HG03575 (cell line): ENCODE data around the gene FAM9A.

Source experiments
- ATAC-seq: cut with Tn5 transposase; IDR thresholded peaks from one replicate; pipeline ENCODE4 v1.9.1; 2021; ENCODE audit not compliant: unreplicated experiment, insufficient number of reproducible peaks, low FRiP score; ENCODE audit errors: extremely low read depth

FAM9A gene

DNA sequence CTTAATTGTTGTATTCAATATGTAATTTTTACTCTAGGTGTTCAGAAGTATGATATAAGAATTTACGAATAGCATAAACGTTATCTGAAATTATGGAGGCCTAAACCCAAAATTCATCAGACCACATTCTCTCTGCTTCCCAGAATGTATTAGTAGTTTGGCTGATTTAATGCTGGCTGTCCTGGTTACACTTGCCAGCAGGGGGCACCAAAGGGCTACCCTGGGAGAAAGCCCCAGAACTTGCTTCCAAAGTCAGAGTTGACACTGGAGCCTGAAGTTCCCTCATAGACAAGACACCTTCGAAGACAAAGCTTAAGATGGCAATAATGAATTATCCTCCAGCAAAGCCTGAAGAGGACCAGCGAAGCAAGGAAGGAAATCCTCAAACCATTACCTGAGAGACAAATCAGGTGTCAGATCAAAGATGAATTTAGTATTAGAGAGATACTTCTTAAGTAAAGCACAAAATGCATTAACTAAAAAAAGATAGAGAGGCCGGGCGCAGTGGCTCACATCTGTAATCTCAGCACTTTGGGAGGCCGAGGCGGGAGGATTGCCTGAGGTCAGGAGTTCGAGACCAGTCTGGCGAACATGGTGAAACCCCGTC is 58.0 kb downstream of the FAM9A start:
- ATAC-seq = no peak

DNA sequence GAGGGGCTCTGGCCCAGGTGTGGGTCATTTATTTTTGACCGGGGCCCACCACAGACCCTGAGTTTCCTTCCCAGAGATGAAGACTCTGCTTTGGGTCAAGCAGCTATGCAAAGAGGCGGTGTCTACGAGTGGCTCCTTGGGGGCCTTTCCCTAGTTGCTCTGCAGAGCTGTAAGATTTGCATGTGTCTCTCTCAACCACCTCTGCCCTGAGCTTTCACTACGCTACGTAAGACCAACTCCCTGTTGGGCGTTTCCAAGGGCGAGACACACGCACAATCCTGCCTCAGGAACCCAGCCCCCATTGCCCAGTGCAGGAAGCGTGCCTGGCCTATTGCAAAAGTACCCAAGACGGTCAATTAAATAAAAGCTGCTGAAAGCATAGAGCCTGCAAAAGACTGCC is 59.2 kb downstream of the FAM9A start:
- no peak for ATAC-seq
